ENCODE measurements around the gene CASTOR2.

Gene CASTOR2

DNA sequence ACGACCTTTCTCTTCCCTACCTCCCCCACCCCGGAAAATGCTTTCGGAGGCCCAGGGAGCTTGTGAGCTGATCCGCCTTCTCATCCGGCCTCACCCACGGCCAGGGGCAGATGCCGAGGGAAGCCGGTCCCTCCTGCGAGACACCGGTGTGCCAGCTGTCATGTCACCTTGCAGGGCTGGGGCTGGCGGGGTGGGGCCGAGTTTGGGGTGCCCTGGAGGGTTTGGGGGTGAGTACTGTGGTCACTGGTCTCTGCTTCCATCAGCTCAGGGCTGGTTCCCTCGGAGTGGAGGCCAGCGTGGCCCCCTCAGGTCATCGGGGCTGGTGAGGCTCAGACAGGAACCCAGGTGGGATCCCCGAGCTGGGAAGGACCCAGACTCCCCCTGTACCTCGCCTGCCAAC, 60.4 kb downstream of the CASTOR2 start:
- Mint-ChIP-seq H3K9me3 (no peaks in the 10 kb centered on the region), H3K27ac (peak overlapping the region; percentile 51), H3K36me3 (peaks cover 4 to 5% of the 10 kb centered on the region in 2 donors), H3K4me1 (no peaks in the 10 kb centered on the region), H3K27me3 (no peaks in the 10 kb centered on the region), H3K4me3 (no peak overlapping the region)
- ATAC-seq (replicated peaks) (peak in 1 of 2 donors; percentile 12), DNase-seq (no peak)

DNA sequence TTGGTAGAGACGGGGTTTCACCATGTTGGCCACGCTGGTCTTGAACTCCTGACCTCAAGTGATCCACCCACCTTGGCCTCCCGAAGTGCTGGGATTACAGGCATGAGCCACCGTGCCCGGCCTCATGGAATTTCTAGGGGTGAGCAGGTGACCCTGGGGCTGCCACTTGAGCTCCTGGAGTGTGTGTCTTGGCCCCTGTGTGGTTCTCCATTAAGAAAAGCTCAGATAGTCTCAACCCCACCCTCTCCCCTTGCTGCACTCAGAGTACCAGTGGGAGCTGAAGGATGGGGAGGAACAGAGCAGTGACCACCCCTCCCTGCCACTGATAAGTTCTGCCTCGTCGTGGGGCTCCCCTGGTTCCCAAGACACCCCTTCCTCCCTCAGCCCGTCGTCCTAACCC, 63.8 kb downstream of the CASTOR2 start:
- H3K36me3 Mint-ChIP-seq, result peaks cover 12 to 20% of the 10 kb centered on the region in 2 donors
- H3K4me3 Mint-ChIP-seq, result no peak overlapping the region
- H3K27ac Mint-ChIP-seq, result no peak overlapping the region
- no peaks in the 10 kb centered on the region for H3K9me3 Mint-ChIP-seq
- H3K4me1 Mint-ChIP-seq, result no peaks in the 10 kb centered on the region
- ATAC-seq (replicated peaks), result no peak
- H3K27me3 Mint-ChIP-seq, result no peaks in the 10 kb centered on the region
- DNase-seq, result no peak

DNA sequence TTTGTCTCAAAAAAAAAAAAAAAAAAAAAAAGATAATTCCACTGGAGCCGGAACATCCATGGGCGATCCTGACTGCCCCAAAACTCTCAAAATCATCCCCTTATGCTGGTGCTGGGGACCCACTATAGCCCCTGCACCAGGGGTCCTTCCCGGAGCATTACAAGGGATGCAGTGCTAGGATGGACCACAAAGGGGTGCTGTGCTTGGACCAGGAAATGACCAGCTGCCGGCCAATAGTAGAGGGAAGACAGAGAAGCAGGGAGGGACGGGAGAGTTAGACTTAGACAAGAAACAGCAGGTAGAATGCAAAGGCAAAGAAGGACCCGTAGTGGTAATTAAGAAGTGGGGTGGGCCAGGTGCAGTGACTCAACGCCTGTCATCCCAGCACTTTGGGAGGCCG, 68.6 kb downstream of the CASTOR2 start:
- no peak overlapping the region for H3K27ac Mint-ChIP-seq
- no peaks in the 10 kb centered on the region for H3K4me1 Mint-ChIP-seq
- no peak overlapping the region for H3K4me3 Mint-ChIP-seq
- H3K9me3 Mint-ChIP-seq, result no peaks in the 10 kb centered on the region
- DNase-seq (no peak), ATAC-seq (replicated peaks) (no peak)
- H3K27me3 Mint-ChIP-seq, result no peaks in the 10 kb centered on the region
- H3K36me3 Mint-ChIP-seq, result peaks cover 9 to 18% of the 10 kb centered on the region in 2 donors

GRCh38 chr7:75033826-75034225, 69.3 kb downstream of the CASTOR2 start:
- Mint-ChIP-seq H3K4me1 (no peaks in the 10 kb centered on the region), H3K27ac (no peak overlapping the region), H3K27me3 (no peaks in the 10 kb centered on the region), H3K4me3 (no peak overlapping the region), H3K36me3 (peaks cover 12 to 19% of the 10 kb centered on the region in 2 donors), H3K9me3 (no peaks in the 10 kb centered on the region)
- DNase-seq (no peak), ATAC-seq (replicated peaks) (no peak)

DNA sequence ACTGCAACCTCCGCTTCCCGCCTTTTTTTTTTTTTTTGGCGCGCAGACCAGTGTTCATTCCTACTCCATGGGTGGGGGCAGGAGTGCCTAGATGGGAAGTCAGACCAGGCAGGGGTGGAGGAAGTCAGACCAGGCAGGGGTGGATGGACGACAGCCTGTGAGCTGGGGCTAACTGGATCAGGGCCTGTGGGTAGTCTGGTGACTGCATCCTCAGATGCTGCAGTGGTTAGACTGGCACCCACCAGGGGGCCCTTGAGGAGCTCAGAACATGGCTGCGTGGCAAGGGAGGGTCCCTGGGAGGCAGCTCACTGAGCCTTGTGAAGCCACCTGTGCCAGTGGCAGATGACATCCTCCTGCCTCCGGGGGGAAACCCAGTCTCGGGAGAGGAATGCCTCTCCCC, 74.0 kb downstream of the CASTOR2 start:
- peak overlapping the region; percentile 5 for H3K27ac Mint-ChIP-seq
- peak; percentile 36 to 46 for ATAC-seq (replicated peaks)
- H3K36me3 Mint-ChIP-seq, result peaks cover 30 to 36% of the 10 kb centered on the region in 2 donors
- H3K27me3 Mint-ChIP-seq, result no peaks in the 10 kb centered on the region
- DNase-seq, result no peak
- H3K4me3 Mint-ChIP-seq, result no peak overlapping the region
- no peaks in the 10 kb centered on the region for H3K9me3 Mint-ChIP-seq
- H3K4me1 Mint-ChIP-seq, result no peaks in the 10 kb centered on the region

- Mint-ChIP-seq H3K27me3 (no peaks in the 10 kb centered on the region), H3K9me3 (no peaks in the 10 kb centered on the region), H3K4me3 (no peak overlapping the region), H3K36me3 (peaks cover 33 to 39% of the 10 kb centered on the region in 2 donors), H3K4me1 (no peaks in the 10 kb centered on the region), H3K27ac (no peak overlapping the region)
- no peak for ATAC-seq (replicated peaks)
- DNase-seq, result no peak
Measured at GRCh38 chr7:75039166-75039565, 74.7 kb downstream of the CASTOR2 start.

GRCh38 chr7:75039709-75040108, 75.2 kb downstream of the CASTOR2 start:
- Mint-ChIP-seq H3K27me3 (no peaks in the 10 kb centered on the region), H3K4me1 (no peaks in the 10 kb centered on the region), H3K27ac (no peak overlapping the region), H3K4me3 (no peak overlapping the region), H3K9me3 (no peaks in the 10 kb centered on the region), H3K36me3 (peaks cover 33 to 39% of the 10 kb centered on the region in 2 donors)
- ATAC-seq (replicated peaks), result no peak
- no peak for DNase-seq

DNA sequence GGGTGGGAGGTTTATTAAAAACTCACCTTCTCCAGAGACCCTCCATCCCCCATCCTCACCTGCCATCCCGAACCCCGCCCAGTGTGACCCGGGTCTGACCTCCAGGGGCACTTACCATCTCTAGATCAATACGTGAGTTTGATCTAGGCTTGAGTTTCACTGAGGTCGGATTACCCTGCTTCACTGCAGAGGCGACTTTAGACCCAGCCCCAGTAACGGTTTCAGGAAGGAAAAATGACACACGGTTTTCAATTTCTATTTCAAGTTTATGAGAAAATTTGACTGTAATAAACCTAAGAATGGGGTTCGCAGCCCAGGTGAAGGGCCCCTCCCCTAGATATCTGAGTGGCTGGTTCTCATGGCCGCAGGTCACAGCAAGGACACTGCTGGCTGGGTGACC, 76.0 kb downstream of the CASTOR2 start:
- Mint-ChIP-seq H3K27ac (no peak overlapping the region), H3K36me3 (peaks cover 34 to 39% of the 10 kb centered on the region in 2 donors), H3K9me3 (no peaks in the 10 kb centered on the region), H3K4me1 (no peaks in the 10 kb centered on the region), H3K4me3 (no peak overlapping the region), H3K27me3 (no peaks in the 10 kb centered on the region)
- ATAC-seq (replicated peaks), result no peak
- DNase-seq, result no peak

GRCh38 chr7:75042286-75042685, 77.8 kb downstream of the CASTOR2 start:
- DNase-seq (no peak), ATAC-seq (replicated peaks) (no peak)
- H3K4me3 Mint-ChIP-seq, result no peak overlapping the region
- H3K27ac Mint-ChIP-seq, result no peak overlapping the region
- no peaks in the 10 kb centered on the region for H3K4me1 Mint-ChIP-seq
- H3K36me3 Mint-ChIP-seq, result peaks cover 39 to 44% of the 10 kb centered on the region in 2 donors
- no peaks in the 10 kb centered on the region for H3K27me3 Mint-ChIP-seq
- H3K9me3 Mint-ChIP-seq, result no peaks in the 10 kb centered on the region

- DNase-seq (no peak), ATAC-seq (replicated peaks) (no peak)
- Mint-ChIP-seq H3K27me3 (no peaks in the 10 kb centered on the region), H3K27ac (no peak overlapping the region), H3K9me3 (no peaks in the 10 kb centered on the region), H3K4me1 (no peaks in the 10 kb centered on the region), H3K4me3 (no peak overlapping the region), H3K36me3 (peaks cover 39 to 44% of the 10 kb centered on the region in 2 donors)
Measured at GRCh38 chr7:75042831-75043703, 78.6 kb downstream of the CASTOR2 start.

DNA sequence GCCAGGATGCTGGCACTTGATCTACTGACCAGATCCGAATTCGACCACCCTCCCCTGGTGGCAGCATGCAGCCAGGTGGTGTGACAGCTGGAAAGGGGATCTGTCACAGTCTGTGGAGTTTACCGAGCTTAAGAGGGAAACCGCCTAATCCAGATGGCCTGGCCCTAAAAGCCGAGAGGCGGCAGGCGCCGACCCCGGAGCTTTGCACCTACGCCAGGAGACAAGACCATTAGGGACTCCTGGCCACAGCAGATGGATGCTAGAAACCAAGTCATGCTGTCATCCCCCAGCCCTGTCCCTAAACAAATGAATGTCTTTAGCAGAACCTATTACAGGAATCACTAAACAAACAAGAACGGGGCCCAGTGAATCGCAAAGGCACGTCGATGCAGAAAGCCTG, 81.4 kb downstream of the CASTOR2 start:
- Mint-ChIP-seq H3K27me3 (no peaks in the 10 kb centered on the region), H3K27ac (no peak overlapping the region), H3K9me3 (no peaks in the 10 kb centered on the region), H3K4me1 (no peaks in the 10 kb centered on the region), H3K4me3 (no peak overlapping the region), H3K36me3 (peaks cover 36 to 46% of the 10 kb centered on the region in 2 donors)
- no peak for ATAC-seq (replicated peaks)
- DNase-seq, result no peak

GRCh38 chr7:75048435-75049379, 84.2 kb downstream of the CASTOR2 start:
- Mint-ChIP-seq H3K27me3 (no peaks in the 10 kb centered on the region), H3K9me3 (no peaks in the 10 kb centered on the region), H3K4me1 (peaks cover 1 to 4% of the 10 kb centered on the region in 2 donors), H3K27ac (no peak overlapping the region), H3K4me3 (no peak overlapping the region), H3K36me3 (peaks cover 29 to 44% of the 10 kb centered on the region in 2 donors)
- DNase-seq (no peak), ATAC-seq (replicated peaks) (no peak)

- Mint-ChIP-seq H3K27ac (no peak overlapping the region), H3K36me3 (peaks cover 26 to 42% of the 10 kb centered on the region in 2 donors), H3K4me3 (no peak overlapping the region), H3K4me1 (peaks cover 1 to 4% of the 10 kb centered on the region in 2 donors), H3K9me3 (no peaks in the 10 kb centered on the region), H3K27me3 (no peaks in the 10 kb centered on the region)
- no peak for ATAC-seq (replicated peaks)
- DNase-seq, result no peak
Measured at GRCh38 chr7:75049817-75050216, 85.3 kb downstream of the CASTOR2 start.

DNA sequence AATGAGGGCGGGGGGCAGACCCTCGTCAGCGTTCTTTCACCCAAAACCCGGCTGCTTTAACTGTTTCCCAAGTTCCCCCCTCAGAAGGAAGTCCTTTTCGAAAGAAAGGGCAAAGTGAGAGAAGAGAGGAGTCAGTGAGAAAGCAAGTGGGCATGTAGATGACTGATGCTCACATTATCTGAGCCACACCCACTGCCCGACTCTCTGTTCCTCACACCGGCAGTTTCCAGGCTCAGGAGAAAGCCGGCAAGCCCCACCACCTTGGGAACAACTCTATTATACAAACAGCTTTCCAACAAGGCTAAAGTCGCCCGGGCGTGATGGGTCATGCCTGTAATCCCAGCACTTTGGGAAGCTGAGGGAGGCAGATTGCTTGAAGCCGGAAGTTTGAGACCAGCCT, 86.0 kb downstream of the CASTOR2 start:
- DNase-seq (no peak), ATAC-seq (replicated peaks) (no peak)
- no peaks in the 10 kb centered on the region for H3K9me3 Mint-ChIP-seq
- H3K4me3 Mint-ChIP-seq, result no peak overlapping the region
- H3K4me1 Mint-ChIP-seq, result peaks cover 1 to 4% of the 10 kb centered on the region in 2 donors
- no peaks in the 10 kb centered on the region for H3K27me3 Mint-ChIP-seq
- no peak overlapping the region for H3K27ac Mint-ChIP-seq
- H3K36me3 Mint-ChIP-seq, result peaks cover 29 to 45% of the 10 kb centered on the region in 2 donors
